CD4-positive, alpha-beta T cell treated with Interferon alpha-2 for 1 hour (primary cell): ENCODE measurements around the gene ST6GALNAC5.

Source experiments
- DNase-seq, 2 donors: peaks; one replicate each; pipeline ENCODE4 v3.0.0-alpha.2; 2020 to 2022

ST6GALNAC5 gene

GRCh38 chr1:77015748-77016341 lies 148.6 kb downstream of the ST6GALNAC5 start:
- DNase-seq: no peak

- no peak for DNase-seq
Observed at GRCh38 chr1:77016386-77016985, 149.2 kb downstream of the ST6GALNAC5 start.

GRCh38 chr1:77018311-77018710 lies 151.0 kb downstream of the ST6GALNAC5 start:
- DNase-seq: no peak

- DNase-seq: no peak
Observed at GRCh38 chr1:77018761-77019160, 151.5 kb downstream of the ST6GALNAC5 start.

GRCh38 chr1:77021732-77022131 lies 154.5 kb downstream of the ST6GALNAC5 start:
- no peak for DNase-seq

- DNase-seq: no peak
Observed at GRCh38 chr1:77024500-77024899, 157.2 kb downstream of the ST6GALNAC5 start.

- DNase-seq: no peak
Observed at GRCh38 chr1:77025599-77025998, 158.3 kb downstream of the ST6GALNAC5 start.

GRCh38 chr1:77026135-77026534 lies 158.9 kb downstream of the ST6GALNAC5 start:
- DNase-seq: no peak

- no peak for DNase-seq
Observed at GRCh38 chr1:77026640-77027039, 159.4 kb downstream of the ST6GALNAC5 start.

- no peak for DNase-seq
Observed at GRCh38 chr1:77027847-77028246, 160.6 kb downstream of the ST6GALNAC5 start.

GRCh38 chr1:77030401-77031105 lies 163.3 kb downstream of the ST6GALNAC5 start:
- DNase-seq: no peak

- no peak for DNase-seq
Observed at GRCh38 chr1:77031106-77031662, 163.9 kb downstream of the ST6GALNAC5 start.

- no peak for DNase-seq
Observed at GRCh38 chr1:77036560-77036959, 169.3 kb downstream of the ST6GALNAC5 start.

GRCh38 chr1:77037038-77037437 lies 169.8 kb downstream of the ST6GALNAC5 start:
- no peak for DNase-seq

- DNase-seq: no peak
Observed at GRCh38 chr1:77038000-77038399, 170.7 kb downstream of the ST6GALNAC5 start.

GRCh38 chr1:77039111-77039510 lies 171.8 kb downstream of the ST6GALNAC5 start:
- DNase-seq: no peak

- no peak for DNase-seq
Observed at GRCh38 chr1:77039739-77040138, 172.5 kb downstream of the ST6GALNAC5 start.

GRCh38 chr1:77040826-77041225 lies 173.5 kb downstream of the ST6GALNAC5 start:
- DNase-seq: no peak

- DNase-seq: no peak
Observed at GRCh38 chr1:77044133-77044849, 177.0 kb downstream of the ST6GALNAC5 start.

- no peak for DNase-seq
Observed at GRCh38 chr1:77047575-77047974, 180.3 kb downstream of the ST6GALNAC5 start.

- DNase-seq: no peak
Observed at GRCh38 chr1:77047978-77048614, 180.8 kb downstream of the ST6GALNAC5 start.

GRCh38 chr1:77048615-77049005 lies 181.3 kb downstream of the ST6GALNAC5 start:
- DNase-seq: no peak

GRCh38 chr1:77051425-77051824 lies 184.1 kb downstream of the ST6GALNAC5 start:
- no peak for DNase-seq
